Muscle of leg (tissue), 11 donors: Measurements from ENCODE around the gene MAGI2. TPM values are rescaled to one million over a fixed set of nuclear protein-coding genes. Genes with fewer than 3 reads are reported as not detected.

Experiments used
- DNase-seq: peaks from one replicate; pipeline ENCODE4 v3.0.0; 2013
- H3K27ac ChIP-seq: one replicate; pipeline ENCODE4 v1.5.1; 2013; ENCODE audit warnings: mild to moderate bottlenecking, low read length, control low read depth
- H3K27me3 ChIP-seq: one replicate; pipeline ENCODE4 v1.6.1; 2013; ENCODE audit warnings: low read length; ENCODE audit not compliant: control insufficient read depth, insufficient read depth
- H3K36me3 ChIP-seq: one replicate; pipeline ENCODE4 v1.6.1; 2013; ENCODE audit warnings: low read length; ENCODE audit not compliant: control insufficient read depth, insufficient read depth
- H3K4me1 ChIP-seq: one replicate; pipeline ENCODE4 v1.6.1; 2013; ENCODE audit warnings: low read length; ENCODE audit not compliant: control insufficient read depth, insufficient read depth
- H3K4me3 ChIP-seq: one replicate; pipeline ENCODE4 v1.5.1; 2013; ENCODE audit warnings: low read length, control low read depth
- H3K9me3 ChIP-seq: replicated peaks from 2 replicates; pipeline ENCODE4 v1.6.1; 2013; ENCODE audit warnings: low read depth, low read length; ENCODE audit not compliant: control insufficient read depth
- WGBS: methylation state at CpG from one replicate; pipeline ENCODE4 v1.1.5; 2013; ENCODE audit warnings: missing lambda C conversion rate; ENCODE audit not compliant: insufficient coverage; 5-methylcytosine and 5-hydroxymethylcytosine counted together
- polyA plus RNA-seq, 8 donors: library from polyadenylated mRNA; unstranded; fragments of 120-200 nt; gene quantifications; one replicate each; pipeline versions ENCODE4 v1.2.1 to v1.2.3, GENCODE V29; 2013; ENCODE audit warnings: inconsistent platforms in 1 of 8, low replicate concordance in 1 of 8; ENCODE audit not compliant: insufficient read length in 8 of 8, insufficient read depth in 1 of 8
- total RNA-seq: library from RNA; stranded (reverse); fragments of 120-200 nt; gene quantifications from one replicate; pipeline ENCODE4 v1.2.4, GENCODE V29; 2013

Gene MAGI2
- total and polyA plus RNA-seq, 9 donors = 3.5 to 6.3 (median 5.2) TPM

DNA sequence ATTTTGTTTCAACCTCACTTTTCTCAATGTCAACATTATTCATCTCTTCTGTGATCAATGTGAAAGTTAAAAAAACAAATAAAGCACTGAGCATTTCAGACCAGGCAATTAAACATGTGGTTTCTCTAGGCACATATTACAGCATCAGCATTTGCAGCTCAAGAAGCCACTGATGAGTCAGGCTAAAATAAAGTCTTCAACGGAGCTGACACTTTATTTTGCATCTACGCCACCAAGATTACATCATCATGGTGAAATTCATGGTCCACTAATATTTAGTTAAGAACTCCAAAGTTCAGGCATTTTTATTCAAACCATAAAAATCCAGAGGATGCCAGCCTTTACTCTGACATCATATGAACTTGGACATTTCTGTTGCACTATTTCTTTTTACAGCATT is 33.0 kb downstream of the MAGI2 start:
- Histone ChIP-seq H3K4me3 (no peak overlapping the region), H3K27me3 (no peaks in the 10 kb centered on the region), H3K9me3 (no peaks in the 10 kb centered on the region), H3K4me1 (no peaks in the 10 kb centered on the region), H3K36me3 (no peaks in the 10 kb centered on the region), H3K27ac (no peak overlapping the region)
- 60% methylated on average over 2 of the region's 2 CpGs for WGBS
- DNase-seq = no peak

DNA sequence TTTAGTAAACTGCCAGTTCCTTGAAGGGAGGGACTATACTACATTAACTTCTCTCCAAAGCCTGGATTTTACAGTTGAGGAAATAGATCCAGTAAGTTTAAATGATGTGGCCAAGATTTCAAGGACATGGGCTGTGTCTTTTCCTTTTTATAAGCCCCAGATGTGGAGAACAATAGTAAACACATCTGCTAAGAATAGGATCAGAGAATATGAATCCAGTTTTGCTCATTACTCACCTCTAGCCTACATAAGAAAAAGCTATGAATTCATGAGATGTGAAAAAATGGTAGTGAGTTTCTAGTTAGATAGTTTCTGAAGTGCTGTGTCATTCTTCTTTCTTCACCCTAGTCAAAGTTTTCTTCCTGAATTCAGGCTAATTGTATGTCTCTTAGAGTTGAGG is 38.6 kb downstream of the MAGI2 start:
- no peak overlapping the region for H3K27ac ChIP-seq
- peak; percentile 41 for DNase-seq
- no peaks in the 10 kb centered on the region for H3K27me3 ChIP-seq
- H3K36me3 ChIP-seq = no peaks in the 10 kb centered on the region
- no peak overlapping the region for H3K4me3 ChIP-seq
- H3K9me3 ChIP-seq = no peaks in the 10 kb centered on the region
- no peaks in the 10 kb centered on the region for H3K4me1 ChIP-seq

DNA sequence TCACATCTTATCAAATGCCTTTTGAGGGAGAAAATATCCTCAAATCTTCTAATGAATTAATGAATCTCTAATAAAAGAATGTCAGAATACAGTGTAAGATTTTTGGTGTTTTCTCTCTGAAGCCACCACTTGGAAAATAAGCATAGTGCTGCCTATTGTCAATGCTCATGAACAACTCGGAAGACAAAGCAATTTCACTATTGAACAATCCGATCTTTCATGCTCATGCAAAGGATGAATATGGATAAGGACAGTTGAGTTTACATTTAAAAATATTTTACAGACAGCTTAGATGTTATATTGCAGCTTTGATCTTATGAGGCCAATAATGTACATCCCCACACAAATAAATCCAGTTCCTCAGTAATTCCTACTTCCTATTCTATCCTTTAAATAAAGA is 40.6 kb downstream of the MAGI2 start:
- no CpG with 5 or more reads among the region's 2 CpGs for WGBS
- Histone ChIP-seq H3K9me3 (no peaks in the 10 kb centered on the region), H3K36me3 (no peaks in the 10 kb centered on the region), H3K27ac (no peak overlapping the region), H3K27me3 (no peaks in the 10 kb centered on the region), H3K4me3 (no peak overlapping the region), H3K4me1 (no peaks in the 10 kb centered on the region)
- DNase-seq = no peak

DNA sequence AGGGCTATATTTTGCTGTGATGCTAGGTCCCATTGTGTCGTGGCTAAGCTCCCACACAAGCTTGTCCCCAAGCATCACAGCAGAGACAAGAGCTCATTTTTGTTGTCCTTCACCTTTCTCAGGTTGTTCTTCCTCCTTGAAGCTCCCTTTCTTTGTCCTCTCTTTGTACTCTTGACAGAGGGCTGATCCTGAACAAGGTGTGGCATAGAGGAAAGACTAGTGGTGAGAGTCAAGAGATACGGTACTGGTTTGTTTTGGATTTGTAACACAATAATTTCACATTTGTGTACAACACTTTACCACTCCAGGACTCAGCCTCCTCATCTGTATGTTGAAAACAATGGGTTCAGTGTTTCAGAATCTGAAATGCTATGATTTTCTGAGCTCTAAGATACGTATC is 41.0 kb downstream of the MAGI2 start:
- Histone ChIP-seq H3K4me1 (no peaks in the 10 kb centered on the region), H3K27ac (no peak overlapping the region), H3K9me3 (no peaks in the 10 kb centered on the region), H3K27me3 (no peaks in the 10 kb centered on the region), H3K4me3 (no peak overlapping the region), H3K36me3 (no peaks in the 10 kb centered on the region)
- DNase-seq = no peak
- WGBS = no CpG with 5 or more reads among the region's 3 CpGs

DNA sequence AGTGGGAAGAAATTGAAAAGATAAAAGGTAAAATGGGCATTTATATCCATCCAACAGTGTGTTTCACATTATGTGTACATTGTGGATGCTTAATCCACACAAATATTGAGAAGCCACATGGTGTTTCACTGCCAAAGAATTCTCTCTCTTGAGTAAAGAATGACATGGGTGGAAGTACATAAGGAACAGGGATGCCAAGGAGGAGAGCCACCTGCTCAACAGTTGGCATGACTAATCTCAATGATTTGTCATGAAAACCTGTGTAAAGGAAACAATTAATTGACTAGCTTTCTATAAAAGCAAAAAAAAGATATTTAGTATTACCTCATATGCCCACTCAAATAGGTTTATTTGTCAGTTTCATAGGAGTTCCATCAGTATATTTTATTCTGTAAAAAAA is 43.1 kb downstream of the MAGI2 start:
- Histone ChIP-seq H3K4me1 (no peaks in the 10 kb centered on the region), H3K36me3 (no peaks in the 10 kb centered on the region), H3K9me3 (no peaks in the 10 kb centered on the region), H3K27me3 (no peaks in the 10 kb centered on the region), H3K4me3 (no peak overlapping the region), H3K27ac (no peak overlapping the region)
- DNase-seq = no peak

DNA sequence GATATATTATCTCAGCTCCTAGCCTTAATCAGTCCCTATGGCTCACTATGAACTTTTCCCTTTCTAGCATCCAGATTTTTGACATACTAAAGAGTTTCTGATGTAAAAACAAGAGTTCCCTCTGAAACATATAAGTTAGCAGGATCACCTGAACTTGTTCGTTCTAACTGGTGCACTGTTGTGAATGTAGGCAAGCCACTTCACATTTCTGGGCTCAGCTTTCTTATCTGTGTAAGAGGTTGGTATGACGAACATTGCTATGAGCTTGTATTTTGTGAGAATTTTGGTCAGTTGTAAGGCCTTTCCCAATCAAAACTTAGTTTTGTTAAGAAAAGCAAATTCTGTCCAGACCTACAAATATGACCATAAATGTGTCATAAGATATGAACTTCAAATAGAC is 46.1 kb downstream of the MAGI2 start:
- Histone ChIP-seq H3K27ac (no peak overlapping the region), H3K36me3 (no peaks in the 10 kb centered on the region), H3K9me3 (no peaks in the 10 kb centered on the region), H3K4me1 (no peaks in the 10 kb centered on the region), H3K4me3 (no peak overlapping the region), H3K27me3 (no peaks in the 10 kb centered on the region)
- no peak for DNase-seq
- WGBS = no CpG with 5 or more reads among the region's 2 CpGs

DNA sequence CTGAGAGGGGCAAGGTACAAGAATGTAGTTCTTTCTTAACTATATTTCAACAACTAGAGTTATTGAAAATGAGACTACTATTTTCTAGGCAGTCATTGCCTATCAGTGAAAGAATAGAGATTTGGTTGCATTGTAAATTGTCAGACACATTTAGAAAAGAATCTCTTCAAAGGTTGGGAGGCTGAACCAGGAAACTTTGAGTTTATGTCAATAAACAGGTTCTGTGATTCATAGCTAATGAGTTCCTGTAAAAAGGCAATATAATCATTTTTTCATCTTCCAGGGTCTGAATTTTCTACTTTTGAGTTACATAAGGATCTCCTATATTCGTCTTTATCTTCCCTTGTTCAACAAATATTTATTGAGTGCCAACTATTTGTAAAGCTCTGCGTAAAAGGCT is 47.1 kb downstream of the MAGI2 start:
- Histone ChIP-seq H3K9me3 (no peaks in the 10 kb centered on the region), H3K27me3 (no peaks in the 10 kb centered on the region), H3K36me3 (no peaks in the 10 kb centered on the region), H3K27ac (no peak overlapping the region), H3K4me1 (no peaks in the 10 kb centered on the region), H3K4me3 (no peak overlapping the region)
- WGBS = no CpG with 5 or more reads among the region's 2 CpGs
- DNase-seq = no peak

DNA sequence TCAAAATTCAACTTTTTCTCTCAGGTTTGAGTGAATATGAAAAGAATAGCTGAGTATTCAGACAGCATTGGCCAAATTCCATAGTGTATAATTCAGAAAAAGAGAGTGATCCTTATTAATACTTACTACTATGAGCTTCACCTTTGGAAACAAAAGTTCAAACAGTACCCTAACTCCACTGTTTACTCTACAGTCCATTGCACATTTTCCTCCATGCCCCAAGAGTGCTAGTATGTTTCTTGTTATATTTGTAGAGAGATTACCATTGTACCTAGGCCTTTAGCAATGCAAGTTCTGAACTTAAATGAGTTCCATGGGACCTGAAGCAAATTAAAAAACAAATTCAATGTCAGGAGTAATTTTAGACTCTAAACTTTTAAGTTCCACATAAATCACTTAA is 48.1 kb downstream of the MAGI2 start:
- Histone ChIP-seq H3K36me3 (no peaks in the 10 kb centered on the region), H3K4me3 (no peak overlapping the region), H3K27ac (no peak overlapping the region), H3K9me3 (no peaks in the 10 kb centered on the region), H3K4me1 (no peaks in the 10 kb centered on the region), H3K27me3 (no peaks in the 10 kb centered on the region)
- no peak for DNase-seq

DNA sequence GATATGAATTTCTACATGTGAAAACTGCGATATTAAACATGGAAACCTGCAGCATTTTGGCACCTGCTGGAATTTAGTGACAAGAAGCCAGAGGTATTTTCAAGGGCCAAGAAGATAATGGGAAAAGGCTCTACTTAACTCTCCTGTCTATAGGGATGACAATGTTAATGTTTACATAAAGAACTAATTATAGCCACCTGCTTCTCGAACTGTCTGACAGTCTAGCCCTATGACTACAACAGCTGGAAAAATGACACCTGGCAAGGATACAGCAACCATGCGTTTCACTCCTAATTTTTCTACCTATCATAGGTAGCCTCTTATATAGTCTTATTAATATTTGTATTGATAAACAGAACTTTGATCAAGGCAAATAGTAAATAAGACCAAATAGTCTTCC is 49.6 kb downstream of the MAGI2 start:
- Histone ChIP-seq H3K4me1 (no peaks in the 10 kb centered on the region), H3K27me3 (no peaks in the 10 kb centered on the region), H3K4me3 (no peak overlapping the region), H3K36me3 (no peaks in the 10 kb centered on the region), H3K9me3 (no peaks in the 10 kb centered on the region), H3K27ac (no peak overlapping the region)
- peak; percentile 17 for DNase-seq
- 60% methylated on average over 1 of the region's 3 CpGs for WGBS

DNA sequence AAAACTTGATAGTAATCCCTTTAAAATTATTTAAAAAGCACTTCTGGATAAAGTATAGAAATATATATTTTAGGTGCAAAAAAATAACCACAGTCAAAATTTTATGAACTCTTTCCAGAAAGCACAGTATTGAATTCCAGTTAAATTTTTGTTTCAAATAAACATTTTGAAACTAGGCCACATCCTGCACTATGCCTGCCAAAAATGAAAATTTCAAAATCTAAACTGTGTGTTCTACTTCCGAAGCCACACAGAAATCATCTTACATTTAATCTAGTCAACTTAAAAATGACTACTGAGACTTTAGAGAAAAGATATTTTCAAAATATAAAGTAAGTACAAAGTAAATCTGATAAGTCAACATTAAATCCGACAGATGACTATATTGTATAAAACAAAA is 50.0 kb downstream of the MAGI2 start:
- Histone ChIP-seq H3K36me3 (no peaks in the 10 kb centered on the region), H3K27ac (no peak overlapping the region), H3K4me3 (no peak overlapping the region), H3K4me1 (no peaks in the 10 kb centered on the region), H3K9me3 (no peaks in the 10 kb centered on the region), H3K27me3 (no peaks in the 10 kb centered on the region)
- no CpG with 5 or more reads among the region's 2 CpGs for WGBS
- DNase-seq = peak; percentile 78

DNA sequence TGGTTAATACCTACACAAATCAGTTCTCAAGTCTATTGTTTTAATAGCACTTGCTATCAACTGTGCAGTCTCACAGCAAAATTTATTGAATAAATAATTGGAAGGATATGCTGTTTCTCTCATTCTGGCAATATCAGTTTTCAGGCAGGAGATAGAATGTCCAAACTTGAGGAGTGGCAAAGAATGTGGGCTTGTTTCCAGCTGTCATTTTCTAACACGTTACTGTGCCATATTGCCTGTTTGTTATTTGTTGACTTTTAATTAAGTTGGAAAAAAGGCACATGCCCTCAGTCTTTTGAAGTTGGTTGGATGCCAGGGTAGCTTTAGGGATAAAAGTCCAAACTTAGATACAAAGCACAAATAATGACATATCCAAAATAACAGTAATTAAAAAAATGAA is 52.2 kb downstream of the MAGI2 start:
- WGBS = no CpG with 5 or more reads among the region's 1 CpG
- Histone ChIP-seq H3K27ac (no peak overlapping the region), H3K9me3 (no peaks in the 10 kb centered on the region), H3K36me3 (no peaks in the 10 kb centered on the region), H3K4me3 (no peak overlapping the region), H3K27me3 (no peaks in the 10 kb centered on the region), H3K4me1 (no peaks in the 10 kb centered on the region)
- no peak for DNase-seq
